ENCODE results near the gene ERC2.

- TF ChIP-seq CTCF (conservative IDR thresholded peaks at IDR 0.05; ENCODE audit: low read length) = no peak
- TF ChIP-seq EZH2phosphoT487 (IDR thresholded peaks at IDR 0.05; ENCODE audit: borderline replicate concordance, low read depth, low read length) = no peak
Measured at GRCh38 chr3:55608301-55608937, 859.8 kb downstream of the ERC2 start.

All from OCI-LY7 (cell line).